ENCODE measurements around the gene NCOR2.

DNA sequence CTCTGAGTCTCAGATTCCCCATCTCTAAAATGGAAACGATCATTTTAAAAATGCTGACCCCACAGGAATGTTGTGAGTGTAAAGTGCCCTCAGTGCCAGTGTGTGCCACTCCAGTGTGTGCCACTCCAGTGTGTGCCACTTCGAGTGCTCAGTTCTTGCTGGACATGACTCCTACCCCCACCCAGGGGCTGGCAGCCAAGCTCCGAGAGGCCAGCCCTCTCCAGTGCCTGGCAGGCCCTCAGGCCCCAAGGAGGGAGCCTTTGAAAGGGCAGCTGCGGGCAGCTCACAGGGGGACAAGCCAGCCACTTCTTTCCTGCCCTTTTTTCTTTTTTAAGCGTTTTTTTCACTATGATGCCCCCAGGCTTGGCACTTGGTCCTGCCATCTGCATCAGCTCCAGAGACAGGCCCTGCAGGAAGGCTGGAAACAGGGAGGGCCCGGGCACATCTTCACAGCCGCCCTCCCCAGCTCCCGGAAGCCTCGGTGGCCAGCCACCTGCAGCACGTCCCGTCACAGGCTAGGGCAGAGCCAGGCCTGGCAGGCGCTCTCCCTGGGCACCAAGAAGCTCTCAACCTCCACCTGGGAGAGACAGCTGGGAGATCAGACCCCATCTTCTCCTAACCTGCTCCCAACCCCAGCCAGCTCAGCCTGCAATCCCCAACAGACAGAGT lies 29.8 kb downstream of the NCOR2 start:
- TF ChIP-seq BACH1 (IDR thresholded peaks at IDR 0.05; ENCODE audit: borderline replicate concordance) (no peak), EP300 (IDR thresholded peaks at IDR 0.05; ENCODE audit: borderline replicate concordance in 1 of 2, control insufficient read depth in 1 of 2, low read depth in 2 of 2, low read length in 2 of 2) (no peak), GABPA (IDR thresholded peaks at IDR 0.05; ENCODE audit: low read depth) (no peak), SMARCA5 (IDR thresholded peaks at IDR 0.05) (no peak), TCF12 (IDR thresholded peaks at IDR 0.05; ENCODE audit: low read depth, low read length) (no peak), ETV6 (conservative IDR thresholded peaks at IDR 0.05 in 1 of 2, IDR thresholded peaks at IDR 0.05 in 1 of 2; ENCODE audit: borderline replicate concordance in 1 of 2, low read depth in 1 of 2) (no peak), KDM1A (IDR thresholded peaks at IDR 0.05; ENCODE audit: borderline replicate concordance) (no peak), CEBPZ (IDR thresholded peaks at IDR 0.05; ENCODE audit: low read depth, low read length) (no peak), SUZ12 (IDR thresholded peaks at IDR 0.05; ENCODE audit: unreplicated experiment) (no peak)
- TF ChIP-seq, protein P1, sequence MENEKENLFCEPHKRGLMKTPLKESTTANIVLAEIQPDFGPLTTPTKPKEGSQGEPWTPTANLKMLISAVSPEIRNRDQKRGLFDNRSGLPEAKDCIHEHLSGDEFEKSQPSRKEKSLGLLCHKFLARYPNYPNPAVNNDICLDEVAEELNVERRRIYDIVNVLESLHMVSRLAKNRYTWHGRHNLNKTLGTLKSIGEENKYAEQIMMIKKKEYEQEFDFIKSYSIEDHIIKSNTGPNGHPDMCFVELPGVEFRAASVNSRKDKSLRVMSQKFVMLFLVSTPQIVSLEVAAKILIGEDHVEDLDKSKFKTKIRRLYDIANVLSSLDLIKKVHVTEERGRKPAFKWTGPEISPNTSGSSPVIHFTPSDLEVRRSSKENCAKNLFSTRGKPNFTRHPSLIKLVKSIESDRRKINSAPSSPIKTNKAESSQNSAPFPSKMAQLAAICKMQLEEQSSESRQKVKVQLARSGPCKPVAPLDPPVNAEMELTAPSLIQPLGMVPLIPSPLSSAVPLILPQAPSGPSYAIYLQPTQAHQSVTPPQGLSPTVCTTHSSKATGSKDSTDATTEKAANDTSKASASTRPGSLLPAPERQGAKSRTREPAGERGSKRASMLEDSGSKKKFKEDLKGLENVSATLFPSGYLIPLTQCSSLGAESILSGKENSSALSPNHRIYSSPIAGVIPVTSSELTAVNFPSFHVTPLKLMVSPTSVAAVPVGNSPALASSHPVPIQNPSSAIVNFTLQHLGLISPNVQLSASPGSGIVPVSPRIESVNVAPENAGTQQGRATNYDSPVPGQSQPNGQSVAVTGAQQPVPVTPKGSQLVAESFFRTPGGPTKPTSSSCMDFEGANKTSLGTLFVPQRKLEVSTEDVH (IDR thresholded peaks at IDR 0.05; ENCODE audit: low read depth, partially characterized antibody), result no peak
- TF ChIP-seq, protein P2, sequence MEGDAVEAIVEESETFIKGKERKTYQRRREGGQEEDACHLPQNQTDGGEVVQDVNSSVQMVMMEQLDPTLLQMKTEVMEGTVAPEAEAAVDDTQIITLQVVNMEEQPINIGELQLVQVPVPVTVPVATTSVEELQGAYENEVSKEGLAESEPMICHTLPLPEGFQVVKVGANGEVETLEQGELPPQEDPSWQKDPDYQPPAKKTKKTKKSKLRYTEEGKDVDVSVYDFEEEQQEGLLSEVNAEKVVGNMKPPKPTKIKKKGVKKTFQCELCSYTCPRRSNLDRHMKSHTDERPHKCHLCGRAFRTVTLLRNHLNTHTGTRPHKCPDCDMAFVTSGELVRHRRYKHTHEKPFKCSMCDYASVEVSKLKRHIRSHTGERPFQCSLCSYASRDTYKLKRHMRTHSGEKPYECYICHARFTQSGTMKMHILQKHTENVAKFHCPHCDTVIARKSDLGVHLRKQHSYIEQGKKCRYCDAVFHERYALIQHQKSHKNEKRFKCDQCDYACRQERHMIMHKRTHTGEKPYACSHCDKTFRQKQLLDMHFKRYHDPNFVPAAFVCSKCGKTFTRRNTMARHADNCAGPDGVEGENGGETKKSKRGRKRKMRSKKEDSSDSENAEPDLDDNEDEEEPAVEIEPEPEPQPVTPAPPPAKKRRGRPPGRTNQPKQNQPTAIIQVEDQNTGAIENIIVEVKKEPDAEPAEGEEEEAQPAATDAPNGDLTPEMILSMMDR (IDR thresholded peaks at IDR 0.05 in 2 of 3, conservative IDR thresholded peaks at IDR 0.05 in 1 of 3; ENCODE audit: control insufficient read depth in 2 of 3, extremely low read depth in 1 of 3, insufficient read depth in 1 of 3, low read depth in 3 of 3, low read length in 3 of 3), result no peak
